ENCODE measurements around the gene TMEM100.

TMEM100 gene

DNA sequence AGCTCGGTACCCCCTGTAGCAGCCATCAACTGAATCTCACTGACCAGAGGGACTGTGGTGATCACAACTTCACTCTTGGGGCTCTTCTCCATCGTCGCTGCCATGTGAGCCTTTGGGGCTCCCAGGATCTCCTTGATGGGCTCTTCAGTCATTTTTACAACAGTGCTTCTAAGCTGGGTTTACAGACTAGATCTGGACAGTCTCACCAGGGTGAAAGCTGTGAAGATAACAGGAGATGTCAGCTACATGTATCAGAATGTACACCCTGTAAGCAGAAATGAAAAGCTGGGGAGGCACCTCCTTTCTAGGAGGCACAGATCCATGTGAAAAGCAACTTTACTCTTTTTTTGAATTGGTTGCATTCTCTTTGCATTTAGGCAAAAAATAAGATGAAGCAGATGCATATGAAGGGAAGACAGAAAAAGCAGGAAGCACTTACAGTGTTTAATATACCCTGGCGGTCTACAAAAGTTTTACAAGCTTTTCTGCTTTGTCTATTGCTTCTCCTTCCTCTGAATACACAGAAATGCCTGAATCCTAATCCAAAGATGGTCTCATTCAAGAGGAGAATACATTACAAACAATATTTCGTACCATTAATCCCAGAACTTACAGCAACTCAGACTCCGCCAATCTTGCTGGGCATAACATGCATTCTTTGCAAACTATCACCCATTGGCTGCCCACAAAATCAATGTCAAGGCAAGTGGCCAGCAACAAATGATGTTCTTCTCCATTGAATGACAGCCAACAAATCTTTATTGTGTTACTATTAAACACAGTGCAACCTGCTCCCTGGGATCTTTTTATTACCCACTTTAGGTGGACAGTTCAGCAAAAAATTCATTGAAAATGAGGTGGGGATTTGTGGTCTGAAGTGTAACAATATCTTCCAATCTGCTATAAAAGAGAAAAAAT is 1.5 kb downstream of the TMEM100 start:
- in situ Hi-C loops (cut with MboI; ENCODE audit: low sequenced_read_pairs): loop anchor here (10.0 kb wide), 1 partner anchor 196 kb away; no protein-coding TSS in a partner anchor

DNA sequence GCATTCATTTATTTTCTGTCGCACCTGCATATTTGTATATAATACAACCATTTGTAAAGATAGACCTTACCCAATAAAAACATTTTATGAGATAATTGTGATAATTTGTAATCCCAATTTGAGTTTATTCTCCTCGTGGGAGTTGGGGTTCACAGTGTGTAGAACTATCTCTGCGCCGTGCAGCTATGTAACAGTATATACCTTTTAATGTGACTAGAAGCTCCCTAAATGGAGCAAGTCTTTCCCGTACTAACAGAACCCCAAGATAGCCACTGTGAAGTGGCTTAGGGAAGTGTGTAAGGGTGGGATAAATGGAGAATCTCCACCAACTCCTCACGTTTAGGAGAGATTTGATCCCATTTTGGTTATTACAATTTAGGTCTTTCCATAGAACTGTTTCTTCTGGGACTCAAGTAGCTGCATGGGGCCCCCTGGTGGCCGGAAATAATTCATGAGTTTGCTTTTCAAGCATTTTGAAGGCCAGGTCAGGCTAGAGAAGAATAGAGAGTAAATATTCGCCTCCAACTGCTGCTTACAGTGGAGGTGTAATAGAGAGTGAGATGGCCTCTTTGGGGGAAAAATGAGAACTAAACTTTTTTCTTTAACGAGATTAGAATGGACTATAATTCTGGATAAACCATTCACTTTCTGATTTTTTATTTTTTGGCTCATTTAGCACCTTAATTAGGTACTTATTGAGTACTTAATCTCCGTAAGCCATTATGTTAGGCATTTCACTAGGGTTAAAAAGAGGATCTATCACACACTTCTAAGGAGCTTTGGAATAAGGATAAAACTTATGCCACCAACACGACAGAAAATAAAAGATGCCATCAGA is 4.5 kb downstream of the TMEM100 start:
- in situ Hi-C loops (cut with MboI; ENCODE audit: low sequenced_read_pairs): no loop called here

DNA sequence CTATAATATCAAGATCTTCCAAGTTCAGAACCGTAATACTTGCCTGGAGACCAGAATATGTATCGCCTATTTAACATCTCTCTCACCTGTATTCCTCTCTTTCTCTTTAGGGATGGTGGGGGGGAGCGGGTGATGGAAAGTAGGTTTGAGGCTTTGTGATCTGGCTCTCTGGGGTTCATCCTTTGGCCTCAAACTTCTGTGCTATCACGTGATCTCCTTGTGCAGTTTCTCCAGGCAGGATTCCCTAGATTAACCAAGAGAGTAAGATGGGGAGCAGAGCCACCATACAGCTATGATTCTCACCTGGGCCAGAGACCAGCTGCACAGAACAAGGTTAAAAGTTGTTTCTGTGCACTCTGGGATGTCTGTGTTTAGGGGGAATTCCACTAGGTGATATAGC is 5.2 kb downstream of the TMEM100 start:
- in situ Hi-C loops (cut with MboI; ENCODE audit: low sequenced_read_pairs): no loop called here

DNA sequence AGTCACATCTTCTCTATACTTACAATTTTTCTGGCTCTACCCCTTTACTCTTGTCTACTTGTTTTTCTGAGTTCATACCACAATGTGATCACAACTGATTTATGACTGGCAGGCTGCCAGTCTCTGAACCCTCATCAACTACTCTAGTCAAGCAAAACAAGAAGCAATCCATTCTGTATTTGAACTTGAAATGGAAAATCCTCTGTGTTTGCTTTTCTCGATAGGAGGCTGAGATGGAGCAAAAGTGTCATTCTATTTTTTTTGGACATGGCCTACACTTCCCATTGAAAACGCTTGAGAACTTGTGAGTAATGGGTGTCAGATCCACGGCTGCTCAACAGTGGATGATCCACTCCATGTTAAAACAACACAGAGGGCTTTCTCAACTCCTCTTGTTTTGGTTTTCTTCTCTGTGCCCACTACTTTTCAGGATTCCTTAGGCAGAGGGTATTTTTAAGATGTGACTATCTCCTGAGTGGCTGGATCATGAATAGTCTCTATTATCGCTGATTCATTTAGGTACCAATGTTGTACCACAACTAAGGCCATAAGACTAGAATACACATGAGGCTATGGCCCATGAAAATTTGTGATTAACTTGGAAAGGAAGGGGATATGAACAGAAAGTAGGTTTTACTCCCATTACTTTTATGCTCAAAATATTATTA is 11.7 kb downstream of the TMEM100 start:
- in situ Hi-C loops (cut with MboI; ENCODE audit: low sequenced_read_pairs): no loop called here

DNA sequence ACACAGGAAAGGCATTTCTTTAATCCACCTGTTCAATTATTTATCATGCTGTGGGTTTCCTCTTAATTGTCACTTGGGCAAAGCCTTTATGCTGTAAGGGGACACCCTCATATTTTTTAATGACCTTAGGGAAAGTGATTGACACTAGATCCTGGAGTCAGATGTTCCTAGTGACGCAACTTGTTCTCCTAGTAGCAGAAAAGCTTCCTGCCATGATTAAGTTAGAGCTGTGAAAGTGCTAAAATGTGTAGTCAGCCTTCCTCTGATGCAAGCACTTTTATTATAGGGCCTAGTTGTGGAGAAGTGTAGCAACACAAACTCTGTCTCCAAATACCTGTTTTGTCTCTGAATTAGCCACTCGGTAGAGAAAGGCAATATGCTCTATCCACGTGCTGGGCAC is 12.3 kb downstream of the TMEM100 start:
- in situ Hi-C loops (cut with MboI; ENCODE audit: low sequenced_read_pairs): no loop called here

DNA sequence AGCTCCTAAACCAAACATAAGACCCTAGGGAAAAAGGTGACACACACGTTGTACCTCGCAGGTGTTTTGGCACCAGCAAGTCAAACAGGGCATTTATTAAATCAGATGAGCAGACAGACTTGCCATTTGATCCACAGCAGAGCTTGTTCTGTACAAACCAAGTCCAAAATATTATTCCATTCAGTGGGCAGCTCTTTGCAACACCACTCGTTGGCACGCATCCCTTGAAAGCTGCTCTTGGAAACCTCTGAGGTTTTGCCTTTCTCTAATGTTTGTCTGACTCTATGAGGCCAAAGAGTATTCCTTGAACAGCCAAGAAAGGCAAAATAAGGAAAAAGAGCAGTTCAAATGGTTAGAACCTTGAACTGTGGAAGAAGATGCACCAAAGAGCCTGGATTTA is 12.7 kb downstream of the TMEM100 start:
- in situ Hi-C loops (cut with MboI; ENCODE audit: low sequenced_read_pairs): no loop called here

DNA sequence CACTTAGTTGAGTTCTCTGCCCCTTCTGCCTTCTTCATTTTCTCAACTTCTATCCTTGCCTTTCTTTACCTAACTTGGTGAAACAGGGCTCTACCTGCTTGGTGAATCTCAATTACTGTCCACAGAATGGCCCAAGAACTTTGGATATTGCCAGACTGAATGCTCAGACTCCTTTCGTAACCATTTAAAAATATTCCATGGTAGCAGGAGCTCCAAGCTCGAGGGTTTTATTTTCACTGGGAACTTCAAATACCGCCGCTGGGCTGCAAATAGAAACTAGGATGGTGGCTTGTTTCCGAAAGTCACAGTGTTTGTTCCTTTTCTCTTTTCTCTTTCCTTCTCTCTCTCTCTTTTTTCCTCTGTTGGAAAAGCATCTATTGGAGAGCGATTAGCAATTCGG is 13.2 kb downstream of the TMEM100 start:
- in situ Hi-C loops (cut with MboI; ENCODE audit: low sequenced_read_pairs): no loop called here

DNA sequence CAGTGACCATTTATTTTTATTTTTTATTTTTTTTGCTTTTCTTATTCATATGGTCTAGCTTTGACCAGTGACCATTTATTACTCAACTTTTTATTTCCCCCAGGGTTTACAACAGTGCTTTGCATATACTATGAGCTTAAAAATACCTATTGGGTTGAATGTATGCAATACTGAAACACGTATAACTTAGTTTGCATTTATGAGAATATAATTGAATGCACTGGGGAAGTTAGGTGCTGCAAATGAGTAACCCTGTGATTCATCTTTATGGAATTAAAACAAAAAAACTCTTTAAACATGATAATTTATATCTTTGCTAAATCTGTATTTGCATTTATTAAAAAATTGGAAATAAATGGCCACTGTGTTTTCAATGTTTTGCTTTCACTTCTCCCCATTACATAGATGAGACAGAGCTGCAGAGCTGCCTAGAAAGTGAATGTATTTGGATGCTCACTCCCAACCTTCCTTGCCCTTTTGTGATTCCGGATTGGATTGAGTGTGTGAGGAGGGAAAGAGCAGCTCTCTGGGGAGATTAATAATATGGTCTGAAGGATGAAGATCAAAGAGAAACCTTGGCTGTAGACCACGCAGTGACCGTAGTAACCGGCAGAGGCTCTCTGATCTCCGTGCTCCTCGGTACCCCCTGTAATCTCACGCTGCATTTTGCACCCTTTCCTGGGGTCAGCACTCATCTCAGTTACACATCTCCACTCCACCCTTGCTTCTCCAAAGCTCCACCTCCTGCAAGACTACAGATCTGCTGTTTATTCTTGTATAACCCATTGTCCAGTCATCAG is 14.3 kb downstream of the TMEM100 start:
- in situ Hi-C loops (cut with MboI; ENCODE audit: low sequenced_read_pairs): no loop called here

DNA sequence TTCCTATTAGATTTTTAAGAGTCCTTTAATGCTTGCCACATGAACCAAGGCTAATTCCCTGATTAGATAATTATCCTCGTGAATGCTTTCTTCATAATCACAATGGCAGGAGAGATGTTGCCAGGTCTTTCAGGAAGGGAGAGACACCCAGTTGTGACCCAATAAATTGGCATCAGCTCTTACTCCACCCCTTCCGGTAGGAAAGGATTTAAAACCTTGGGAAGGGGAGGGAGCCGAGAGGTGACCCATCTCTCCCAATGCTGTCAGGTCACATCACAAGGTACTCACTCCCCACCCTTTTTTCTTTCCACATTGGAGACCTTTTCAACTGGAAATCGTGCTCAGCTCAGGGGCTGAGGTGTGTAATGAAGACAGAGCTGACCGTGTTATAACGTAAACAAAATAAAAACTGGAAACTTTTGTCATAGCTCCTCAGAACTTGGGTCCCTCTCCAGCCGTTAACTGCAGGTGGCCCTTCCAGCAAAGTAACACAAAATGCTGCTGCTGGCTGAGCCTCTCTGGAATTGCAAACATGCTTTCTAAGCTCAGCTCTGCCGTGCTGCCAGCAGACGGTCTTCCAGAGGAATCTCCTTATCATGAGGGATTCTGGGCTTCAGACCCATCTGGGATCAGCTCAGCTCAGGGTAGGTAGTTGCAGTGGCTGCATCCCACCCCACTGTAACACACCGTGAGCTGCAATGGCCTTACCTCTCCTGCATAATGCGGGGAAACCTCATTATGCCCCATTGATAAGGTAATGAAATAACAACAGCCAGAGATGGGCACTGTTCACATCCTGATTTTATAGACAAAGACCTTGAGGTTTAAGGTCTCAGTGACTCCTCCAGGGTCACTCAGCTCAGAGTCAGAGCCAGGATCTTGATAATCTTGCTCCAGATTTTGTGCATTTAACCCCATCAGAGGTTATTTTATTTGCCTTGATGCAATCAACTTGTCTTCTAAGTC is 15.6 kb downstream of the TMEM100 start:
- in situ Hi-C loops (cut with MboI; ENCODE audit: low sequenced_read_pairs): no loop called here

DNA sequence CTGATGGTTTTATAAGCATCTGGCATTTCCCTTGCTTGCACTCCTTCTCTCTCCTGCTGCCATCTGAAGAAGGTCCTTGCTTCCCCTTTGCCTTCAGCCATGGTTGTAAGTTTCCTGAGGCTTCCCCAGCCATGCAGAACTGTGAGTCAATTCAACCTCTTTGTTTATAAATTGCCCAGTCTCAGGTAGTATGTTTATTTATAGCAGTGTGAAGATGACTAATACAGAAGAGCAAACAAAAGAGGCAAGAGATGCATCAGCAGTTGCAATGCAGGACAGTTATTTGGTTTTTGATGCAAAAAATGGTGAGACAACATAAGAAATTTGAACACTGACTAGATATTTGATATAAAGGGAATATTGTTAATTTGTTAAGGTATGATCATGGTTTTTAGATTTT is 16.8 kb downstream of the TMEM100 start:
- in situ Hi-C loops (cut with MboI; ENCODE audit: low sequenced_read_pairs): no loop called here

DNA sequence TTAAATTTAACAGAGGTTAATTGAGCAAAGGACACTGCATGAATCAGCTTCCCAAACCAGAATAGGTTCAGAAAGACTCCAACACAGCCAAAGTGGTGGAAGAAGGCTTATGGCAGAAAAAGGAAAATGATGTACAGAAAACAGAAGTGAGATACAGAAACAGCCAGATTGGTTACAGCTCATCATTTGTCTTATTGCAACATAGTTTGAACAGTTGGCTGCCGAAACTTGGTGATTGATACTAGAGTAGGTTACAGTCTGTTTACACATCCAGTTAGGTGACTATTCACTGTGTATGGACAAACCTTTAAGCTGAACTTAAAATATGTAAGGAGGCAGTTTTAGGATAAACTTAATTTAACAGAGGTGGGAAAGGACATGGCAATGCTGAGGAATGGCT is 18.3 kb downstream of the TMEM100 start:
- in situ Hi-C loops (cut with MboI; ENCODE audit: low sequenced_read_pairs): no loop called here

DNA sequence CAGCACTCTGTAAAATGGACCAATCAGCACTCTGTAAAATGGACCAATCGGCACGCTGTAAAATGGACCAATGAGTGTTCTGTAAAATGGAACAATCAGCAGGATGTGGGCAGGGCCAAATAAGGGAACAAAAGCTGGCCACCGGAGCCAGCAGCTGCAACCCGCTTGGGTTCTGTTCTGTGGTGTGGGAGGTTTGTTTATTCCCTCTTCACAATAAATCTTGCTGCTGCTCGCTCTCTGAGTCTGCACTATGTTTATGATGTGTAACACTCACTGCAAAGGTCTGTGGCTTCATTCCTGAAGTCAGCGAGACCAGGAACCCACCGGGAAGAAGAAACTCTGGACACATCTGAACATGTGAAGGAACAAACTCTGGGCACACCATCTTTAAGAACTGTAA is 20.5 kb downstream of the TMEM100 start:
- in situ Hi-C loops (cut with MboI; ENCODE audit: low sequenced_read_pairs): no loop called here

DNA sequence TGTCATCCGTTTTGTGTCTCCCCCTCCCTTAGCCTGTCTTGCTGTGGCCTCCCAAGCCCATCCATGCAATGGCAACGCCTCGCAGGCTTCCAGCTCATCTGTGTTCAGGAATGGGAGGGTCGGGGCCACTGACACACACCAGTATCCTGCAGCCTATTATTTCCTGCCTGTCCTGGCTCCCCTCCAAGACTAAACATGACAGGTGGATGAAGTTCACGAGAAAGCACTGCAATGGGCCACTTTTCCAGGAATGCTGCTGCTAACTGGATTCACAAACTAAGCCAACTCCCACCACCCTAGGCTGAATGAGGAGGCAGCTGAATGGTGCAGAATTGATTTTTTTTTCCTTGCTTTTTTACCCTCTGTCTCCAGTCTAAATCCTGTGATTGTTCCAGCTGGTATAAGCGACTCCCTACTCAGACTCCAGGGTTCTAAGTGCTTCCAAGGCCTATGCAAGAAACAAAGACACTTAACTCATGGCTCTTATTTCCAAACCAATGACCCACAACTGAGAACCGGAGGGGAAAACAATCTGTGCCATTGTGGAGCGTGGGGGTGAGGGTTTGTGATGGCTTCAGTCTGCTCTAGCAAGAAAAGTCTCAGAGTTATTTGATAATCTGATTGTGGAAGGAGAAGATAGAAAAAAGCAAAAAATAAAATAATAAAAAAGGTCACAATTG is 23.3 kb downstream of the TMEM100 start:
- in situ Hi-C loops (cut with MboI; ENCODE audit: low sequenced_read_pairs): no loop called here

DNA sequence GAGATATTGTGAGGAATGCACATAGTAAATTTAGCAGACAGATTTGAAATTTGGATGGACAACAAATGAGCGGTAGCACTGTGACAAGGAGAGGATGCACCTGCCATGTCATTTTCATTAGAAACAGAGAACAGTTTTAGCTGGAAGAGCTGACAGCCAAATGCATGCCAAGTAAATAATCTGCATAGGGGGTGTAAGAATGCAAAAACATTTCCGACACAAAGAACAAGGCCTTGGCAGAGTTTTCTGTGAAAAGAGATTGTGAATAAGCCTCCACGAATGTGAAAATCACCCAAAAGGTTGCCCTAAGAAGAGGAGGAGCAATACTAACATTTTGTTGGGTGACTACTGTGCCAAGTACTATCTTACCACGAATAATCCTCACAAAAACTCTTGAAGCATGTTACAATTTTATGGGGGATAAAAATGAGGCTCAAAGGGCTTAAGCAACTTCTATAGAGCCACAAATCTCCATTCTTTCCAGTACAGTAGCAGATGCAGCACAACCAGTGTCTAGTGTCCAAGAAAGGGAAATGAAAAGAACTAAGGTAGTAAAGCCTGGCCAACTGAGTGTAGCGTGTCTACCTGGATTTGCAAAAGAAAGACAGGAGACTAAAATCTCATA is 28.3 kb downstream of the TMEM100 start:
- in situ Hi-C loops (cut with MboI; ENCODE audit: low sequenced_read_pairs): no loop called here

DNA sequence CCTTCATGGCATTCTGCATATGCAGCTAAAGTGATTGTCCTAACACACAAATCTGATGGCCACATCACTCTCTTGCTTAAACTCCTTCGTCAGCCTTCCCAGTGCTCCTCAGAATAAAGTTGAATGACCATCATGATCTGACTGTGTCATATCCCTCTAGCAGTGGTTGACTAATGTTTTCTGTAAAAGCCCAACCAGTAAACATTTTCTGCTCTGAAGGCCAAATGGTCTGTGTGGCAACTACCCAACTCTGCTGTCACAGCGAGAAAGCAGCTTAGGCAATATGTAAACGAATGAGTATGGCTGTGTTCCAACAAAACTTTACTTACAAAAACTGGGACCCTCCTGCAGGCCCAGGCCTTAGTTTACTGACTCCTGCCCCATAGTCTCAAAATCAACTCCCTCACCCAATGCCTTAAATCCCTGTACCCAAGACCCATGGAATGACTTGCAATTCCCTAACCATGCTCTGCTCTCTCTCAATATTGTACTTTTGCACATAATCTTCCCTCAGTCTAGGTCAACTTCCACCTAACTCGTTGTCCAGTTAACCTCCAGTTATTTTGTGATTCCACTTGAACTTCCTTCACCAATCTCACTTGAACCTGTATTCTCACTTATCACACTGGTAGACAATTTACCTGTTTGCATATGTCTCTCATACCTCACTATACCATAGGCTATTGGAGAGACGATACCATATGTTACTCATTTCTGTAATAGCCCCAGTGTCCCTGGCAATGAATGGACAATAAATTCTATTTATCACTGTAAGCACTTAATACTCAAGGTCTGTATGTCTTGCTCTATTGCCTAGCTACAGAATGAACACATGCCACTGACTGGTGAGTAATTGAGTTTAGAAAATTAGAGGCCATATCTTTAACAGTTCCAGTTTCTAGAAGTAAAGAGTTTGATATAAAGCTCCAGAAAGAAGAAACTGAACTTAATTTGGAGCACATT is 29.1 kb downstream of the TMEM100 start:
- in situ Hi-C loops (cut with MboI; ENCODE audit: low sequenced_read_pairs): no loop called here

DNA sequence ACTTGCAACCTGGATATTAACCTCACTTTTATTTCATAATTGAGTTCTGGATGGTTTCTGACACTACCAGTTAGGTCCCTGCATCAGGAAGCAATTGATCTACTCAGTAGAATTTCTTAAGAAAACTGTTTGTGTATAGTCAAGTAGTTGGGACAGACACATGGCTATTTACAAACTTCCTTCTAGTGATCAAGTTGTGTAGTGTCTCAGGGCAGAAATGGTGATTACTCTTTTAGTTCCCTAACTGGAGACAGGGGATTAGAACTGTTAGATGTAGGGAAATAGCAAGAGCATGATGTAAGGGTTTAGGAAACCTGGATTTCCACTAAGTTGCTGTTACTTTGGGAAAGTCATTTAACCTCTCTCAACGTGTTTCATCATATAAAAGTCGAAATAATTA is 30.4 kb downstream of the TMEM100 start:
- in situ Hi-C loops (cut with MboI; ENCODE audit: low sequenced_read_pairs): no loop called here

DNA sequence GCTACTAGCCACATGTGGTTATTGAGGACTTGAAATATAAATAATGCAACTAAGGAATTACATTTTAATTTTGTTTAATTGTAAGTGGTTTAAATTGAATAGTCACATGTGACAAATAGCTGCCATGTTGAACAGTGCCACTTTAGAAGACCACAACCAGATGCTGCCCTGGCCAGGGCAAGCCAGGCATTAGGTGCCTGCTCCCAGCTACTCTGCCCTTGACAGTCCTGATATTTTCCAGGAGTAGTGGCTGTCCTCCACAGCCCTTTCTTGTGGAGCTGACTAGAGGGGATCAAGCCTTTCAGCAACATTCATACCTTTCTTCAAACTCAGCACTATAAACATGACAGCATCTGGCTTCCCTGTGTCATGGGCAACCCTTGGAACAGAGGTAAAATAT is 31.0 kb downstream of the TMEM100 start:
- in situ Hi-C loops (cut with MboI; ENCODE audit: low sequenced_read_pairs): no loop called here

Measured in HL-60/S4 treated with phorbol 12-myristate 13-acetate at 8.2 ng/mL for 4 days and 3 days (cell line).